Activated CD8-positive, alpha-beta memory T cell treated with anti-CD3 and anti-CD28 coated beads, Interleukin-2, amount 50 U/mL, for 1 hour (primary cell): Measurements from ENCODE around the gene DMAC1.

Source experiments
- DNase-seq: peaks from one replicate; pipeline ENCODE4 v3.0.0-alpha.2; 2020; ENCODE audit errors: extremely low read depth

DMAC1 gene

GRCh38 chr9:7783635-7784063, 15.9 kb downstream of the DMAC1 start:
- no peak for DNase-seq

- DNase-seq = no peak
These were observed 17.0 kb downstream of the DMAC1 start for GRCh38 chr9:7782400-7783120.

- DNase-seq = no peak
These were observed 19.2 kb downstream of the DMAC1 start for GRCh38 chr9:7780261-7780988.

- no peak for DNase-seq
These were observed 20.6 kb downstream of the DMAC1 start for GRCh38 chr9:7778851-7779600.

- no peak for DNase-seq
These were observed 21.8 kb downstream of the DMAC1 start for GRCh38 chr9:7777771-7778170.

GRCh38 chr9:7770111-7770510, 29.5 kb downstream of the DMAC1 start:
- DNase-seq = no peak

GRCh38 chr9:7762600-7762999, 37.0 kb downstream of the DMAC1 start:
- no peak for DNase-seq

GRCh38 chr9:7760014-7760415, 39.6 kb downstream of the DMAC1 start:
- no peak for DNase-seq

- no peak for DNase-seq
These were observed 43.5 kb downstream of the DMAC1 start for GRCh38 chr9:7756088-7756487.

GRCh38 chr9:7752481-7752880, 47.1 kb downstream of the DMAC1 start:
- DNase-seq = no peak
